Measurements from ENCODE around the gene NACA2.

Gene NACA2

GRCh38 chr17:61545335-61545938 lies 45.6 kb downstream of the NACA2 start:
- no peak for DNase-seq (ENCODE audit: low read depth)

DNA sequence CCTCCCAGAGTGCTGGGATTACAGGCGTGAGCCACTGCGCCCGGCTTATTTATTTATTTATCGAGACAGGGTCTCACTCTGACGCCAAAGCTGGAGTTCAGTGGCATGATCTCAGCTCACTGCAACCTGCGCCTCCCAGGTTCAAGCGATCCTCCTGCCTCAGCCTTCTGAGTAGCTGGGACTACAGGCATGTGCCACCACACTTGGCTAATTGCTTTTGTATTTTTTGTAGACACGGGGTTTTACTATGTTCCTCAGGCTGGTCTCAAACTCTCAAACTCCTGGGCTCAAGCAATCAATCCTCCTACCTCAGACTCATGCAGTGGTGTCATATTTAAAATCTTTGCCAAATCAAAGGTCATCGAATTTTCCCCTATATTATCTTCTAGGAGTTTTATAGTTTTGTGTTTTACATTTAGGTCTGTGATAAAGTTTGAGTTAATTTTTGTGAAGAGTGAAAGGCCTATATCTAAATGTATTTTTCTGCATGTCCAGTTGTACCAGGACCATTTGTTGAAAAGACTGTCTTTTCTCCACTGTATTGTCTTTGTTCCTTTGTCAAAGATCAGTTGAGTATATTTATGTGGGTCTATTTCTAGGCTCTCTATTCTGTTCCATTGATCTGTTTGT lies 47.1 kb downstream of the NACA2 start:
- no peak for DNase-seq (ENCODE audit: low read depth)

GRCh38 chr17:61542027-61542426 lies 49.0 kb downstream of the NACA2 start:
- DNase-seq (ENCODE audit: low read depth) = no peak

- no peak for DNase-seq (ENCODE audit: low read depth)
Measured at GRCh38 chr17:61540874-61541273, 50.1 kb downstream of the NACA2 start.

Measured in HS-5 (cell line).